G401 (cell line): ENCODE results near the gene ARHGAP40. TPM values are rescaled to one million over a fixed set of nuclear protein-coding genes. Genes with fewer than 3 reads are reported as not detected.
"Not testable (repeated sequence)": the region's sequence is repeated elsewhere in the genome, so short reads cannot be mapped to it uniquely, and the experiment has no call there.

Experiments
- DNase-seq: peaks from one replicate; pipeline ENCODE4 v3.0.0-alpha.2; 2015; ENCODE audit warnings: low spot score
- in situ Hi-C: cut with HindIII; loops from 2 replicates; pipeline ENCODE4 v1.10.0; 2016; ENCODE audit warnings: low sequenced_read_pairs, mixed read lengths
- total RNA-seq: library from RNA; depleted of rRNA; stranded (reverse); fragments of >200 nt; shearing (Covaris generic); gene quantifications from 2 replicates; pipeline ENCODE4 v1.2.3, GENCODE V29; 2014

Gene ARHGAP40
- total RNA-seq, 1 experiment from 2014 or later, result not detected

DNA sequence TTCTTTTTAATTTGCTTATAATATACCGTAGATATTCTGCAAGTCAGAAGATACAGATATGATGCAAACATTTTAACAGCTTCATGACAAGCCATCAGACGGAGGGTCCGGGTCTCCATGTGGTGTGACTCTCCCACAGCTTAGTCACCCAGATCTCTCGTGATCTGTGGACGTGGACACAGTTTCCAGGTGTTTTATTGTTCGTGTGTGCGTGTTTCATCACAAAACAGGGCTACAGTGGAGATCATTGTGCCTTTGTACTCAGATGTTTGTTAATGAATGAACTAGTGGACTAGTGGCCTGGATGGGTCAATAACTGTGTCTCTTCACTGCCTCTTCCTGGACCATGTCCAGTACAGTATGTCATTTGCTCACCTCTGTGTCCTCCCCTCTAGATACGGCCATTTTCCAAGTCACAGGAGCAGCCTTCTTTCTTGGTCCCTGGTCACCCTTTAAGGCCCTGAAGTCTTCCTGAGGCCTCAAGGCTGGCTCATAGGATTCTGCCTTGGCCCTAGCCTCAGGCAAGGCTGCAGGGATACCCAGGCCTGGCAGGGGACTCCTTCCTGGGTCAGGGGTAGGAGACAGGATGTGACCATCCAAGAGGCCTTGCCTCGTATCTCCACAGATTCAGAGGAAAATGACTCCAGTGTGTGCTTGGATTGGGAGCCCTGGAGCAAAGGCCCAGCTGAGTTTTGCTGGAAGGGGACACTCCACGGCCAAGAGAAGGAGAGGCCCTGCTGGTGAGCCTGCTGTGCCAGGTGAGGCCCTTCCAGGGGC lies 16.0 kb upstream of the ARHGAP40 start:
- no peak for DNase-seq
- in situ Hi-C loops, result no loop called here

DNA sequence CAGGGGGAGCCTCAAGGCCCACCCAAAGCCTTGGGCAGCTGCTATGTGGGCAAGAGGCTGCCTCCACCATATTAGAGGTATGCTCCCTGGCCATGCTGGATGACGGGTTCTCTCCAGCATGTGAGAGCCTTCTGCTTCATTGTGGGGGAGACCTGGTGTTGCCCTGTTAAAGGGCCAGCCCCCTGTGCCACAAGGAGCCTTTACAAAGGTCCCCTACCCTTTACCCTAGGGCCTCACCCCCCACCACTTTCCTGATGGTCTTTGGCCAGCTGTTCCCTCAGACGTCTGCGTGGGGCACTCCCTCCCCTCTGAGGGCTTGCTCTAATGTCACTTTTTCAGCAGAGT lies 15.5 kb upstream of the ARHGAP40 start:
- no peak for DNase-seq
- in situ Hi-C loops, result no loop called here

DNA sequence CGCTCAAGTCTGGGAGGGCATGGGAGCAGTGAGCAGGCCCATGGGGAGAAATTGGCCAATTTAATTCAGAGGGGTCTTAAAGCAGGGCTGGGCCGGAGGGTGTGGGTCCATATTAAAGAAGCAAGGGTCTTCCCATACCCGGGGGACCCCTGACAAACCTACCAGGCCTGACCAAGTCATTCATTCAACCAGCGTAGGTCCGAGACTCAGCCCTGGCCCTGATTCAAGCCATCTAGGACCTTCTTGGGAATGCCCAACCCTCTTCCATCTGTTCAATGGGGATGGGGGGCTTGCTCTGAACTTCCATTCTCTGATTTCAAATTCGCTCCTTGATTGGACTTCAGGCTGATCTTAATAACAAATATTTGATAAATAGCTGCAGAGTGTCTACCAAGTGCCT lies 13.3 kb upstream of the ARHGAP40 start:
- DNase-seq, result no peak
- in situ Hi-C loops, result no loop called here

DNA sequence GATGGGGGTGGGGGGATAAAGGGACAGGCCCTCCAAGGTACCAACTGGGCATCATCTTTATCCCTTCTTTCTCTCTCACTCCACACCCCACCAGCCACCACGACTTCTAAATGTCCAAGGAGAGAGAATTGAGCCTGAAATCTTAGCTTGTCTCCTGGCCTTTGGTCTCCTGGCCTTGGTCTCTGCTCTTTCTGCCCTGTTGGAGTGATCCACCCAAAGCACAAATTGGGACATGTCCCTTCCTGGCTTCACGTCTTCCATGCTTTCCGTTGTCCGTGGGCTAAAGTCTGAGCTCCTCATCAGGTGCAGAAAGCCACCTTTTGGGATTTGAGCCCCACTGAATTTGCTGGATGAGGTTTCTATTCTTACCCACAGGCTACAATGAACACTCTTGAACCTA lies 12.3 kb upstream of the ARHGAP40 start:
- in situ Hi-C loops, result no loop called here

DNA sequence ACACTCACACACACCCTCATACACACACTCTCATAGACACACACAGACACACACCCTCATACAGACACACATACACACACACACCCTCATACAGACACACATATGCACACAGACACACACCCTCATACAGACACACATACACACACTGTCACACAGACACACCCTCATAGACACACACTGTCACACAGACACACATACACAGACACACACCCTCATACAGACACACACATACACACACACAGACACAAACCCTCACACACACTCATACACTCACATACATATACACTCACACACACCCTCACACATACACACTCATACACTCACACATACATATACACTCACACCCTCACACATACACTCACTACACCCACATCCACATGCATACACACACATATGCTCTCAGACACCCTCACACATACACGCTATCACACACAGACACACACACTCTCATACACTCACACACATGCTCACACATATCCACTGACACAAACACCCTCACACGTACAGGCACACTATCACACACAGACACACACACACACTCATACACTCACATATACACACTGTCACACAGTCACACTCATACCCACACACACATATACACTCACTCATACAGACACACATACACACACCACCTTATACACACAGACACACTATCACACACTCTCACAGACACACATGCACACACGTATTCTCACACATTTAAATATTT lies 11.5 kb upstream of the ARHGAP40 start:
- no peak for DNase-seq
- in situ Hi-C loops, result no loop called here

More for the DNA sequence above, 12.3 kb upstream of the ARHGAP40 start:
- no peak for DNase-seq

DNA sequence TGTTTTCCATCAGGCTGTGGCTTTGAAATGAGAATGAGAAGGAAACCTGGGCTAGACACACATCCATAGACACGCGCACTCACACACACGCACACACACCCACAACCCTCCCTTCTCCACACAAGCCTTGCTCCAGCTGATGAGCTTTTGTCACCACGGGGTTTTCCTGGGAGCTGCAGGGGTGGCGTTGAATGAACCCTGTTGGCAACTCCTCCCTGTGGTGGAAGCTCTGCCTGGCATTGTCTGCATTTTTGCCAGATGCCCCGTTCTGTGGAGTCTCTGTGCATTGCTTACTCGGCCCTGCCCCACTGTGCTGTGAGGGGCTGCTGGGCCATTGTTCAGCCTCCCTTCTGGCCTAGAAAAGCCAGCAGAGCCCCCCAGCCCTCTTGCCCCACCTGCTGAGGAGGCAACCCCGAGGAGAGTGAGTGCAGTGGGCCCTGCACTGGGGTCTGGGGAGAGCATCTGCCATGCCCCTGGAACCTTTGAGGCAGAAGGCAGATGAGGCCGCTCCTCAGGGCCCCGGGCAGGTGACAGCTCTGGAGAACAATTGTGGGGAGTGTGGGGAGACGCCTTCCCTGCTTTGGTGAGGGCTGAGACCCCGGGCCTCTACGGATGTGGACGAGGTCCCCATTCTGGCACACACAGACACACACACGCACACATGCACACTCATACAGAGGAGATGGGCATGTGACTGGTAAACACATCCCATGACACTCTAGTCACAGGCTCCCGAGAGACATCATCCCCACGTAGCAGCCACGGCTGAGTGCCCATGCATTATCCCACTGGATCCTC lies 10.7 kb upstream of the ARHGAP40 start:
- no peak for DNase-seq
- in situ Hi-C loops, result no loop called here

DNA sequence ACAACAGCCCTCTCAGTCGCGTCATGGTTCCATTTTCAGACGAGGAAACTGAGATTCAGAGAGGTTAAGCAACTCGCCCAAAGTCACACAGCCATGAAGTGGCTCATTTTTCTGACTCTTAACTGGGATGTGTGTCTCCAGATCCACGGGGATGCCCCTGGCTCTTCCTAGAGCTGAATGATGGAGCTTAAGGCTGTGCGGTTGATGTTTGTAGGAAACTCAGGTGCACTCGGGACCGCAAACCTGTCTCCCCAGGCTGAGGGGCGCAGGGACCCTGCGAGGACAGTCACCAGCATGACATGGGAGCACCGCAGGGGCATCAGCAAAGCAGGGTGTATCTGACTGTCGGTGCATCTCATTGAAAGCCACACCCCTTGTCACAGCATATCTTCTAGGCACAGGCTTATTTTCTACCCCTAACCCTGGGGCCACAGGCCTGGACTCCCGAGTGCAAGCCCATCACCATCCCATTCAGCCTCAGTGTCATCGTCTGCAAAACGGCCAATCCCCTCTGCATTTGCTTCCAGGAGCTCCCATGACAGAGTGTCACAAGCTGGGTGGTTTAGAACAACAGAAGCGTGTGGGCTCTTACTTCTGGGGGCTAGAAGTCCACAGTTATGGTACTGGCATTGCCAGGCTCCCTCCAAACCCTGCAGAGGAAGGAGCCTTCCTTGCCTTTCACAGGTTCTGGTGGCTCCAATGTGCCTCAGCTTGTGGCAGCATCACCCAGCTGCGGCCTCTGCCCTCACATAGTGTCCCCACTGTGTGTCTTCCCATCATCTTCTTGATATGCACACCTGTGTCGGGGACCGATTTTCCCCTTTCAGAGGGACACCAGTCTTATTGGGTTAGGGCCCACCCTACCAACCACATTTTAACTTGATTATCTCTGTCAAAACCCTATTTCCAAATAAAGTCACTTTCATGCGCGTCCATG lies 9.9 kb upstream of the ARHGAP40 start:
- in situ Hi-C loops, result no loop called here
- no peak for DNase-seq

DNA sequence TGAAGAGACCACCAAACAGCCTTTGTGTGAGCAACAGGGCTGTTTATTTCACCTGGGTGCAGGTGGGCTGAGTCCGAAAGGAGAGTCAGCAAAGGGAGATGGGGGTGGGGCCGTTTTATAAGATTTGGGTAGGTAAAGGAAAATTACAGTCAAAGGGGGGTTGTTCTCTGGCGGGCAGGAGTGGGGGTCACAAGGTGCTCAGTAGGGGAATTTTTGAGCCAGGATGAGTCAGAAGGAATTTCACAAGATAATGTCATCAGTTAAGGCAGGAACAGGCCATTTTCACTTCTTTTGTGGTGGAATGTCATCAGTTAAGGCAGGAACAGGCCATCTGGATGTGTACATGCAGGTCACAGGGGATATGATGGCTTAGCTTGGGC lies 9.2 kb upstream of the ARHGAP40 start:
- in situ Hi-C loops, DNase-seq: not testable (repeated sequence)

DNA sequence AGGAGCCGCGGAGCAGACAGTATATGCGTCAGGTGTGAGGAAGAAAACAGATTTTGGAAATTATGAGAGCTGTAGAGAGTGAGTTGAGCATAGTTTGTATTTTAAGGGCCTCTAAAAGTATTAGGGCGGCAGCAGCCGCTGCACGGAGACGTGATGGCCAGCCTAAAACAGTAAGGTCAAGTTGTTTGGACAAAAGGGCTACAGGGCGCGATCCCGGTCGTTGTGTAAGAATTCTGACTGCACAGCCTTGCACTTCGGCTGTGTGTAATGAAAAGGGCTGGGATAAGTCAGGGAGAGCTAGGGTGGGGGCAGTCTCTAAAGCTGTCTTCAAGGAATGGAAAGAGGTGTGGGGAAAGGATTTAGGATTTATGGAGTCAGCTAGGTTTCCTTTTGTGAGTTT lies 7.3 kb upstream of the ARHGAP40 start:
- in situ Hi-C loops, result not testable (repeated sequence)

DNA sequence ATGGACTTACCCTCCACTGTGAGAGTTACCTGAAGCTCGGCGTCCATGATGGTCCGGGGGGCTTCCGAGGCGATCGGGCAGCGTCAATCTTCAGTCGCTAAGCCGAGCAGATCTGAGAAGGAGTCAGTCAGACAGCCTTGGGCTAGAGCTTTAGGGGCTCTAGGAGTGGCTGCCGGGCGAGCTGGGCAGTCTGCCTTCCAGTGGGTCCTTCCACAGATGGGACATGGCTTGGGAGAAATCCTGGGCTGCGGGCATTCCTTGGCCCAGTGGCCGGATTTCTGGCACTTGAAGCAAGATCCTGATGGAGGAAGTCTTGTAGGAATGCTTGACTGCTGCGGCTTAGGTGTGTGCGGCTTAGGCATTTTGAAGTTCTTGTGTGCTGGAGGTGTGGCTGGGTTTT lies 5.7 kb upstream of the ARHGAP40 start:
- in situ Hi-C loops, result not testable (repeated sequence)

More for the DNA sequence above, 7.3 kb upstream of the ARHGAP40 start:
- DNase-seq, result not testable (repeated sequence)

DNA sequence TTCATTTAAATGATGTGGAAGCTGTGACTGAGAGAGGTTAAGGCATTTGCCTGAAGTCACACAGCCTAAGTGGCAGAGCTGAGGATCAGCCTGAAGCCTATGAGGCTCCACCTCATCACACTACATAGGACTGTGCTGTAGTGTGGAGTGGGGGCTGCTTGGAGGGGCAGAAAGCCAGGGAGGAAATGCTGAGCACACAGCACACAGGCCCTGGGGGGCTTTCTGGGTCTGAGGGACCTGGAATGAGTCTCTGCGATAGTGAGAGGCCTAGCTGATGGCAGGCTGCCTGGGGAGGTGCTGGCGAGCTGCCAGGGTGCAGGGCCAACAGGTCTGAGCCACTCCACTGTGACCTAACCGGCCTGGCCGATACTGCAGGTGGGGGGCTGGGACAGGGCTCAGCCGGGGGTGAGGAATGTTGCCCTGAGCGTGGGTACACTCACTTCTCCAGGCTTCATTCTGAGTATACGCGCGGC lies 2.2 kb upstream of the ARHGAP40 start:
- in situ Hi-C loops, result no loop called here
- no peak for DNase-seq

More for the DNA sequence above, 5.7 kb upstream of the ARHGAP40 start:
- DNase-seq, result not testable (repeated sequence)

DNA sequence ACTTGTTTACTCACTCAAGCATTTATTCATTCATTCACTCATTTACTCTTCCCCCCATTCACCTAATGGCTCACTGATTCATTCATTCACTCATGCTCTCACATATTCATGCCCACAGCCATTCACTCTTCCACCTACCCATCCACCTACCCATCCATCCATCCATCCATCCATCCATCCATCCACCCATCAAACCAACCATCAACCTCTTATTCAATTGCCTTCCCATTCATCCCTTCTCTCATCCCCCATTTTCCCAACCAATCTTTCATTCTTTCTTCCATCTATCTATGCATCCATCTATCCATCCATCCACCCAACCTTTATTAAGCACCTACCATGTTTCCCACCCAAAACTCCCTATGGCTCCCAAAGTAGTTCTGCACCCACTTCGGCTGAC lies 1.6 kb upstream of the ARHGAP40 start:
- DNase-seq, result no peak
- in situ Hi-C loops, result no loop called here

DNA sequence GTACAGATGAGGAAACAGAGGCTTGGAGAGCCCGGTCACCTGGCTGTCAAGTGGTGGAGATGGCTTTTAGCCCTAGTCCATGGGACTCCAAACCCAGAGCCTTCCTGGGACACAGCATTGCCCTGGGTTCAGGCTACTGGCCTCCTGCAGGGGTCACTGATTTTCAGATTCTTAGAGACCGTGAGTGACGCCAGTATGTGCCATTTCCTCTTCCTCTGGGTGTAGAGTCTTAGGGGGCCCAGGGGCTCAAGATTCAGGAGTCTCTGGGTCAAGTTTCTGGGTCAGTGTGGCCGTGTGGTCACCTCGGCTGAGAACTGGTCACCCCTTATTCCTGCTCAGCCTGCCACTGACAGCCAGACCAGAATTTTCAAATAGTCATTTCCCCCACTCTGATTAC lies 574 bp downstream of the ARHGAP40 start:
- DNase-seq, result no peak
- in situ Hi-C loops, result no loop called here

DNA sequence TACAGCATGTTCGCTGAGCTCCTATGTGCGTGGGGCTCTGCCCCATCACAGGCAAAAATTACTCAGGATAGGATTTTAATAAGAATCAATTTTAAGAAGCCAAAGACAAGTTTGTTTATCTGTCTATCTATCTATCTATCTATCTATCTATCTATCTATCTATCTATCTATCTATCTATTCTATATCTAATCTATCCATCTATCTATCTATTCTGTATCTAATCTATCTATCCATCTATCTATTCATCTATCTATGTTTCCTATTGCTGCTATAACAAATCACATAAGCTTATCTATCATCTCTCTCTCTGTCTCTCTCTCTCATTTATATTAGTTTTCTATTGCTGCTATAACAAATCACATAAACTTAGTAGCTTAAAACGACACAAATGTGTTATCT lies 1.7 kb downstream of the ARHGAP40 start:
- DNase-seq, result no peak
- in situ Hi-C loops, result no loop called here

DNA sequence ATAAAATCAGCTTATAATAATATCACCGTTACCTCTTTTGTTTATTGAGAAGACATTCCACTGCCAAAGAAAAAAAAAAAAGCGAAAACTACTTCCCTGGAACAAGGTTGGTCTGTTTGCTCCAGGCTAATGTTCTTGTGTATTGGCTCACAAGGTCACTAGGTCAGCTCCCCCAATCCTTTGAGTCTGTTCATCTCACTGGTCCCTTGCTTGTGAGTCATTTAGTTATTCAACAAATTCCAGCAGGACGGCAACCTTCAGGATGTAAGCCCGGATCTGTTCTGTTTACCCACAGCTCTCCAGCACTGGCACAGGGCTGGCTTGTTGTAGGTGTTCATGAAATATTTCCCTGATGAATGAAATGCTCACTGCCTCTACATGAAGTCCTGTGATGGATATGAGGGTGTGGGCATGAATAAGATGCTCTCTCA lies 3.3 kb downstream of the ARHGAP40 start:
- no peak for DNase-seq
- in situ Hi-C loops, result no loop called here

DNA sequence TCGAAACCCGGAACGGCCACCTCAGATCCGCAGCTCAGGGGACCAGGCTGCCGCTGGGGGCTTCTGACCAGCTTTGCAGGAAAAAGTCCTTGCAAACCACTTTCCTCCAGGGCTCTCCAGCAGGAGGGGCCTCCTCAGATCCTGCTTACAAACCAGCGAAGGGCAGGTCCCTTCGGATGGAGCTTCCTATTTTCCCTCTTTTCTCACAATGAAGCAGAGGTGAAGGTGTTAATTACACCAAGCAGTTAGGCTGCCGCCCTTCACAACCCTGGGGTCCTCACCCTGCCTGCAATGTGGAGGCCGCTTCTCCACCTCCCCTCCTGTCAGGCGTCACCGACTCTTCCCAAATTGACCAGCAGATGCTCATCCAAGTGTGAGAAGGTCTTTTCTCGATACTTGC lies 5.7 kb downstream of the ARHGAP40 start:
- in situ Hi-C loops, result no loop called here
- no peak for DNase-seq

DNA sequence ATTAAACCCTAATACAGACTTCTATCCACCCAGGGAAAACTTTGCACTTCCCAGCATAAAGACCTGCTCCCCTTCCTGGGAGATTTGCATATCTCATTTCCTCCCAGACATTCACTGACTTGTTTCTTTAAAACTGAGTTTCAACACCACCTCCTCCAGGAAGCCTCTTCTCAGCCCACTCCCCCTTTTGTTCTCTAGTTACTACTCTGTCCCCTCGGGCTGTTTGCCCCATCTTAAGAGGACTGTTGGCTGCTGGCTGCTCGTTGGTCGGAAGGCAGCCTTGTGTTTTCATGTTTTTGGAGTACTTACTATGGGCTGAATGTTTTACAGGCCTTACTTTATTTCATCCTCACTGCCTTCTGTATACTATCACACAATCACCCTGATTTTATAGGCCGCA lies 6.6 kb downstream of the ARHGAP40 start:
- DNase-seq, result no peak
- in situ Hi-C loops, result no loop called here

DNA sequence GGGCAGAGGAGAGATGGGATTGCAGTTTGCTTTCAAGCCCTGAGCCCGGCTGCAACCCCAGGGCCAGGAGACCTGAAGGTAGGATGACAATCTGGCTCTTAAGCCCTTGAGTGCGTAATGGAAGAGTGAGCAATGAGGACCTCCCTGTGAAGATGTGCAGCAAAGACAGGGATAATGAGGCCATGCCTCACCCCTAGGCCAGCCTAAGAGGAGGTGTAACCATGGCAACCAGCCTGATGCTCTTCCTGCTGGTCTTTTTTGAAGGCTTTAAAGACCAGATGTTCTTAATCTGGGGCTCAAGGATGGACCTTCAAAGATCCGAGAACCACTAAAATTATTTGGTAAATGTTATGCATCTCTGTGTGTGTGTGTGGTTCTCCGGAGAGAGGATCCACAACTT lies 8.2 kb downstream of the ARHGAP40 start:
- in situ Hi-C loops, result no loop called here
- no peak for DNase-seq

DNA sequence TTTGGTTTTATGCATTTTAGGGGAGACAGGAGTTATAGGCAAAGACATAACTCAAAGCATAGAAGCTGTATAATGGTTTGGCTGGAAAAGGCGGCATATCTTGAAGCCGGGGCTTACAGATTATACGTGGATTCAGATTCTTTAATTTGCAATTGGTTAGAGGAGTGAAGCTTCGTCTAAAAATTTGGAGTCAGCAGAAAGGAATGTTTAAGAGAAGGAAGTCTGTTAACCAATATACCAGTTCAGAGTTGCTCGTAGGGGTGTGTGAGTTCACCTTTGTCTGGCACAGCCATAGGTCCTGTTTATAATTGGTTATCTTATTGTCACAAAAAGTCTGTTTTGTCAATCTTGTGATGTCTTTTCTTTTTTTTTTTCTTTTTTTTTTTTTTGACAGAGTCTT lies 8.9 kb downstream of the ARHGAP40 start:
- DNase-seq, result no peak
- in situ Hi-C loops, result no loop called here
